NCI-H524 treated with DMSO at 0.1 percent for 48 hours (cell line): ENCODE data around the gene BMI1.

Experiments
- DNase-seq: peaks from one replicate; lab custom pipeline; 2025; lab: John Stamatoyannopoulos, UW

Gene BMI1

DNA sequence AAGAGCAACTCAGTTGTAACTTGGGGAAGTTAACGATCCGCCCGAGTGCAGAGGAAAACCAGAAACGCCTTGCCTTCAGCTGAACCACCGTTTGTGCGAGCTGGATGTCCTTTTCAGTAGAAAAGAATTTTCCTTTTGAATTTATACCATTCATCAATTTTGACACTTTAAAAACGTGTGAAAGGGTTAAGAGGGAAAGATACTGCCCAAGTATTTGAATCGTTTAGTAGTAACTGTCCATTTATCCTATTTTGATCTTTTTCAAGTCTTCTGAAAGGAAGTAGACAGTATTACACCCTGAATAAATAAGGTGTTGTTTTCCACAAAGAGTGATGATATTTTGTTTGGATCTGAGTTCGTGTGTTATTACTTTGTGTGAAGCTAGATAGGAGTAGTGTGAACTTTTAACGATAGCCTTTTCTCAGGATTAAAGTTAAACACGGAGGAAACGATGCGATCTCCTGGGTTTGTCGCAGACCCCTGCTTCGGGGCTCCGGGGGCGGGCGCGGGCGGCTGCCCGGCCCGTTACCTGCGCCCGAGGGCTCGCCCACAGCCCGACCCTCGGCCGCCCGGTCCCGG, 830 bp upstream of the BMI1 start:
- DNase-seq = no peak

DNA sequence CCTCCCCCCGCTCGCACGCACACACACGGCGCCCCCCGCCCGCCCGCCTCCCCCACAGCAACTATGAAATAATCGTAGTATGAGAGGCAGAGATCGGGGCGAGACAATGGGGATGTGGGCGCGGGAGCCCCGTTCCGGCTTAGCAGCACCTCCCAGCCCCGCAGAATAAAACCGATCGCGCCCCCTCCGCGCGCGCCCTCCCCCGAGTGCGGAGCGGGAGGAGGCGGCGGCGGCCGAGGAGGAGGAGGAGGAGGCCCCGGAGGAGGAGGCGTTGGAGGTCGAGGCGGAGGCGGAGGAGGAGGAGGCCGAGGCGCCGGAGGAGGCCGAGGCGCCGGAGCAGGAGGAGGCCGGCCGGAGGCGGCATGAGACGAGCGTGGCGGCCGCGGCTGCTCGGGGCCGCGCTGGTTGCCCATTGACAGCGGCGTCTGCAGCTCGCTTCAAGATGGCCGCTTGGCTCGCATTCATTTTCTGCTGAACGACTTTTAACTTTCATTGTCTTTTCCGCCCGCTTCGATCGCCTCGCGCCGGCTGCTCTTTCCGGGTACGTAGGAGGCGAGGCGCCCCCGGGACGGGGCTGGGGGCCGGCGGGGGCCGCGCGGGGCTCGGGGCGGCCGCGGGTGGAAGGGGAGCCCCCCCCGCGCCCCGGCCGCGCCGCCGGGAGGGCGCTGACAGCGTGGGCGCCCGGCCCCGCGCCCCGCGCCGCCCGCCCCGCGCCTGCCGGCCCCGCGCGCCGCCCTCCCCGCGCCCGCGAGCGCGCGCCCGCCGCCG, 441 bp downstream of the BMI1 start:
- no peak for DNase-seq

DNA sequence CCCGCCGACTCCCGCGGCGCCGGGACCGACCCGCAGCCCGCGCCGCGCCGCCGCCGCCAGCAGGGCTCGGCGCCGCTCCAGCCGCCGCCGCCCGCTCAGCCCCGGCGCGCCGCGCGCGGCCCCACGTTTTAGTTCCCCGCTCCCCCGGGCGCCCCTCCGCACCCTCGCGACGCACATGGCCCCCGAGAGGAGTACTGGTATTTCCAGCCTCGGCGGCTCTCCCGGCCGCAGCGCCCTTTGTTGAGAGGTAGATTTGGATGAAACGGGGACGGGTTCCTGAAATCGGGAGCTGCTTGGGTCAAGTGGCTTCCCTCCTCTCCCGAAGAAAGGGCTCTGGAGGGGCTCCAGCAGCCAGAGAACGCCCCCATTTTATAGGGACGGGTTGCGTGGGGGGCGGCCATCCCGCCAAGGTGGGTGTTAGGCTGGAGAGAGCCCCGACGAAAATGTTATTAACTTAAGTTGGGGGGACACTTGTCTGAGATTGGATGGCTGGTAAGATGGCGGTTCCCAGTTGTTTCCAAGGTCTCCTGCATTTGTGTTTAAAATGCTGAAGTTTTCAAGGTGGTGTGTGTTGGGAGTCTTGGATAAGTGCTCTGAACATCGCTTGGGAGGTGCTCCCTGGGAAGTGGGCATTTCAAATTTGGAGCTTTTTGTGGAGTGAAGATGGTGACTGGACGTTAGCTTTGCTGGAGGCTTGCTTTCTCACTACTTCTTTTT, 1.2 kb downstream of the BMI1 start:
- DNase-seq = no peak

DNA sequence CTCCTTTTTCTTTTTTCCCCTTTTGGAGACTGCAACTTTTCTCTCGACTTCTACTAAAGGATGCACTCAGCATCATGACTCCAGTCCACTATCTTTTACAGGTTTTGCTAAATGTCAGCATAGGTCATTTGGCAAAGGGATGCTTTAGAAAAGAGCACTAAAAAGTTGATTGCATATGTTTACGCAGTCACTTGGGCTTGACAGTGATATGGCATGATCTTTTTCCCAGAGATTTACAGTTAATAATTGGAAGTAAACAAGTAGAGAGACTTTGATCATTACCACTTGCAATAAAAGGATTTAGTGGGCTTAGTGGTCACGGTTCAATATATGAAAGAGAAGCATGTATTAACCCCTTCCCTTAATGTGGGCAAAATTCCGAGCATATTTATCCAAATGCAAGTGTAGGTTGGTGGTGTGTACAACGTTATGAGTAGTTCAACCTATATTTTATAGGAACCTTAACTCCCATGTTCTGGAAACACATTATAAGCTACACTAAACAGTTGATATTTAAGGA, 1.8 kb downstream of the BMI1 start:
- DNase-seq = no peak

DNA sequence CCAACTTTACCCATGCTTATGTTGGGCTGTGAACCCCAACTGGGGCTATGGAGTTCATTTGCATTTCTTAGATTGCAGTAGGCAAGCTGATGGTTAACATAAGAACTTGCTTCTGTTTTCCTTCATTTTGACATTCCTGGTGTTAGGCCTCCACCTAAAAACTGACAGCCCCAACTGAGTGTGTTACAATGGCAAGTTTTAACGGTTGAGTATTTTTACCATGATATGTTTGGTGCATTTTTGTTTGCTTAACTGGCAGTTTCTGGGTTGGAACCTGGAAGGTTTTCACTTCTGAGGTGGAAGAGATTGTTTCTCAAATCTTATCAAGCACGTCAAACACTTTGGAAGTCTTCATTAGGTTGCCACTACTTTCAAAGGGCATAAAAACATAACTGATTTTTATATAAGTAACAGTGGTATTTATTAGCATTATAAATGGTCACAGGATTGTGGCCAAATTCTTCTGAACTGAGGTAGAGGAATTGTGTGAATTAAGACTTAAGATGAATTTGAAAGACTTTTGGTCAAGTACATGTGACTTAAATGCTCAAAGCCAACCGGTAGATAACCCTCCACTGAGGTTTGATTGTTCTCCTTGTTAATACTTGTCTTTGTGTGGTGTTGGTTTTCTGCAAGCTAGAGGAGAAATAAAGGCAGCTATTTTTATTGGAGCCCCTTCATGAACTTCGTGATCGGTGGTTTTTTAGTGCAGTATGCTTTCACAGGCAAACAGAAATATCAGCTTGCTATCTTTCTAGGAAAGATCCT, 2.8 kb downstream of the BMI1 start:
- DNase-seq = no peak

DNA sequence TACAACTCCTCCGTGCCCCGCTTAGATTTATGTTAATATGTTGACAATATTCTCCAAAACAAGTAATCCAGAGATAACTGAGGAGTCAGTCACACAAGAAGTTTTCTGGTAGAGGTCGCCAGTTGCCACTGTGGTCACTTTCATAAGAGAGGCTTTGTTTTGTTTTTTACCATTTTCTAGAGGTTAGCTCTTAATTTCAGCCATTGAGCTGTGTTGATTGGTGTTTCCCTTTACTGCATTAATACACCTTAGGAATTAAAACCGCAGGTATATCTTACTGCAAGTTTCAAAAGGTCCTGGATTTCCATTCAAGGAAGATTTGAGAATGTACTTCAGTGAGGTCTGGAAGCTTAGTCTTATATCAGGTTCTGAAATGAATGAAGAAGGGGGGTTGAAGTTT, 3.5 kb downstream of the BMI1 start:
- DNase-seq = no peak

DNA sequence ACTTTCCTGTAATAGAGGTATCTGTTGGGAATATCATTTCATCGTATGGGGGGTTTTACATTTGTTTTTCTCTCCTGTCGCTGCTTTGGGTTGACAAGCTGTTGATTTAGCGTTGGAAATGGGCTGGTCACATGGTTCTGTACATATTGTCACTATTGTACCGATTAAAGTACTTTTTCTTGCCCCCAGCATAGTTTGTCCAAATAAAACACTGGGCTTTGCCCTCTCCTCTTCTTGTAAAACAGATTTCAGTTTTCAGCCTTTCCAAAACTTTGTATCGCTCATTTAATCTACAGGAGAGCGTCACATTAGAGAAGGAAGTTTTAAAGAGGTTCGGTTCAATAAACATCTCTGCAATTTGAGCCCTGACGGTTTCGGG, 4.0 kb downstream of the BMI1 start:
- DNase-seq = no peak

DNA sequence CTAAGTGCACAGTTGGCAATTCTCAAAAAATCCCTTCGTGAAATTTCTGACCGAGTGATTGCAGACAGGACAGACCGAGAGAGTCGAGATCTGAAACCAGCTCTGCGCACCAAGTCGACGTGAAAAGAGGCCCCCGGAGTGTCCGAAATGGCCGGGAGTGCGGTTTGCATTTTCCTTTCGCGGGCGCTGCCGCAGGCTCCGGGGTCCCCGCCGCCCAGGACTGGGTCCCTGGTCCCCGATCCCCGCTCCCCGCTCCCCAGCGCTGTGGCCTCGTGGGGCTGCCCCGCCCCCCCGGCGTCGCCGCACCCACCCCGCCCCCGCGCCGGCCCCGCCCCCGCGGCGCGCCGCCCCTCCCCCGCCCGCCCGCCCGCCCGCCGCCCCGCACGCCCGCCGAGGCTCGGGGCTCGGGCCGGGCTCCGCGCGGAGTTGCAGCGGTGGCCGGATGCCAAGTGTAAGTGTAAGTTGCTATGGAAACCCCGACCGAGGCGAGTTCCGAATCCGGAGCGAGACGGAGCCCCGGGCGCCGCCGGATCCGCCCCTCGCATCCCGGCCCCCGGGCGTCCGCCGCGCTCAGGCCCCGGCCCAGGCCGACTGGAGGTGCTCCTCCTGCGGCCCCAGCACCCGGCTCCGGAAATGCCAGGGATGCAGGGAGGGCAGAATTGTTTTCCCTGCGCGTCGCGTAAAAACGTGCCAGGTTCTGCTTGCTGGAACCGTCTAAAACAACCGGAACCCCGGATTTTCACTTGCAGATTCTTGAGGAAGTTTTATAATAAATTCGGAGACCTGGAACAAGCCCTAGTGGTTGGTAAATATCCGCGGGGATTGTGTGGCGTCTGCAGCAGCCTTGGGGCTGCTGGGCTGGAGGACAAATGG, 4.6 kb downstream of the BMI1 start:
- DNase-seq = no peak

DNA sequence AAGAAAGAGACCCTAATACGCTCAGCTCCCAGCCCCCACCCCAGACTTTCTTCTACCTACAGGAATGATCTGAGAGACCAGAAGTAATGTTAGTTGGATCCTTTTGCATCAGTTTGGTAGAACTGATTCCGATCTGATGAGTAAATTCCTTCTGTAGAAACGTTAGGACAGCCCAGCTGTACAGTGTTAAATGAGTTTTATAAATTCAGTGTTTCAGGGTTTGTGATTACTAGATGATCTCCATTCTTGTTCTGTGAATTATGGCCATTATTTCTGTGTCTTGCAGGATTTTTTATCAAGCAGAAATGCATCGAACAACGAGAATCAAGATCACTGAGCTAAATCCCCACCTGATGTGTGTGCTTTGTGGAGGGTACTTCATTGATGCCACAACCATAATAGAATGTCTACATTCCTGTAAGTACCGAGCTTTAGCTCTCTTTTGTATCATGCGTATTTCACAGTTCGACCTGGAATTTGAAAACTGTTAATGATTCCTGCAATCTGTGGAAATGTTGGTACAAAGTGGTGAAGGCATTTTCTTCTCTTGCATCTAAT, 5.3 kb downstream of the BMI1 start:
- no peak for DNase-seq

DNA sequence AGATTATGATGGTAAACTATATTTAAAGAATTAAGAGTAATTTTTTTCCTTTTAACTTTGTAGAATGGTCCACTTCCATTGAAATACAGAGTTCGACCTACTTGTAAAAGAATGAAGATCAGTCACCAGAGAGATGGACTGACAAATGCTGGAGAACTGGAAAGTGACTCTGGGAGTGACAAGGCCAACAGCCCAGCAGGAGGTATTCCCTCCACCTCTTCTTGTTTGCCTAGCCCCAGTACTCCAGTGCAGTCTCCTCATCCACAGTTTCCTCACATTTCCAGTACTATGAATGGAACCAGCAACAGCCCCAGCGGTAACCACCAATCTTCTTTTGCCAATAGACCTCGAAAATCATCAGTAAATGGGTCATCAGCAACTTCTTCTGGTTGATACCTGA, 8.3 kb downstream of the BMI1 start:
- no peak for DNase-seq

DNA sequence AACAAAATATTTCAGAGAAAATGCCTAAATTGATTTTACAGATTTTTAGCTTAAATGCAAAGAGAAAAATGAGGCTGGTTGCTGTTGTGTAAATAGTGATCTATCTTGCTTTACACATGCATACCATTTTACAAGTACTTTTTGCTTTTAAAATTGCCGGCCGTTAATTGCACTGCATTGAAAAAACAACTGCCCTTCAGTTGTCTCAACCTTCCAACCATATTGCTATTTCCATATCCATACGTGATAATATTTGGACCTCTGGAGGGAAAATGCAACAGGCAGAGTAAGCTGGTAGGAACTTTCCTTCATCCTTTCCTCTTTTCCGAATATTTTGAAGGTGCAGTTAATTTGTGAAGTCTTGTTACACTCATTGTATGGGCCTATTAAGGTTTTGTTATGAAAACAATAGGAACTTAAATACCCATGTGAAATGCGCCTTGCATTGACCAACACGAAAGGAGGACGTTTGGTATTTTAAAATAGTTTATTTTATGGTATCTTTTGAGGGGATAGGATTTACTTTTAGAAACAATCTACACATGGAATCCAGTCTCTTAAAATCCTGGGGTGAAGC, 11.3 kb downstream of the BMI1 start:
- DNase-seq = no peak

DNA sequence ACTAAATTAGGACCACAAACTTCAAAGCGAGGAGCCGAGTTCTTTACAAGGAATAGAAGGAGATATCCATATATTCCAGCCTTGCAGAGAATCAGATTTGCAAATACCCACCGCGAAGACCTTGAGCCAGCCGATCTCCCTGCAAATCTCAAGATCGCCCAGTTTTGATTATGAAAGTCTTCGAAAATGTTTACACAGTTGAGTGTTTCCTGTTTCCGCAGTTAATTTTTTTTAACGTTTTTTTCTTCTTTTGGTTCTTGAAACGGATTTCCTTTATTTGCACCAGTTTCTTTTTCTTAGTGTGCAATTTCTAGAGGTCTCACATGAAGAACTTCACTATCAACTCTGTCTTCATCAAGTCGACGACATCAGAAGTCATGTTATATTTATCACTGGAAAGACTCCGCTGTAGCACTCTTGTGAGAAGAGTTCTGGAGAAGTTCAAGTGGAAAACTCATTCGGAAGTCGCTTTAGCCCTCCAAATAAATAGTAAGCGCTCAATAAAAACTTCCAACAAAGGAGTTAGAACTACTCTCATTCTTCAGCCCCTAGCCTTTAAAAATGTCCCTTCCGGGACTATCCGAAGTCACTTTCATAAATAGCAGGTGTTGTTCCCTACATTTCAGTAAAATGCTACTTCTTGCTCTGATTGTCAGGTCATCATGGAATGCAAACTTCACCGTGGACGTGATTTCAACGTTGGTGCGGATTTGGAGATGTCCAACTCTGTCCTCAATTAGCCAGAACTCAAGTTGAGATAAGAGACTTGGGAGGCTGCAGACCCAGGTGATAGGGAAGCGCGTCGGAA, 12.5 kb downstream of the BMI1 start:
- DNase-seq = no peak

DNA sequence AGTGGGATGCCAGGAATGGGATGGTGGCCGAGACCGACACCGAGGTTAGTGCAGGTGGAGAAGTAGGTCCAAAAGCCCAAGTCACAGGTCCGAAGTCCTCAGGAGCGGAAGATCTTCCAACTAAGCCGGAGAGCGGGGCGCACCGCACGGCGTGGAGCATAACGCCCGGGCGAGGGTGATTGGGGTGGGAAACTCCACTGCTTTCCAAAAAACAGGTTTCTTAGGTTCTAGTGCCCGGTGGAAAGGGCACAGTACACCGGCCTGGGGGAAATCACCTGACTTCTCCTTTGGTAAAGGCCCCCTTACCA, 13.0 kb downstream of the BMI1 start:
- DNase-seq = no peak

DNA sequence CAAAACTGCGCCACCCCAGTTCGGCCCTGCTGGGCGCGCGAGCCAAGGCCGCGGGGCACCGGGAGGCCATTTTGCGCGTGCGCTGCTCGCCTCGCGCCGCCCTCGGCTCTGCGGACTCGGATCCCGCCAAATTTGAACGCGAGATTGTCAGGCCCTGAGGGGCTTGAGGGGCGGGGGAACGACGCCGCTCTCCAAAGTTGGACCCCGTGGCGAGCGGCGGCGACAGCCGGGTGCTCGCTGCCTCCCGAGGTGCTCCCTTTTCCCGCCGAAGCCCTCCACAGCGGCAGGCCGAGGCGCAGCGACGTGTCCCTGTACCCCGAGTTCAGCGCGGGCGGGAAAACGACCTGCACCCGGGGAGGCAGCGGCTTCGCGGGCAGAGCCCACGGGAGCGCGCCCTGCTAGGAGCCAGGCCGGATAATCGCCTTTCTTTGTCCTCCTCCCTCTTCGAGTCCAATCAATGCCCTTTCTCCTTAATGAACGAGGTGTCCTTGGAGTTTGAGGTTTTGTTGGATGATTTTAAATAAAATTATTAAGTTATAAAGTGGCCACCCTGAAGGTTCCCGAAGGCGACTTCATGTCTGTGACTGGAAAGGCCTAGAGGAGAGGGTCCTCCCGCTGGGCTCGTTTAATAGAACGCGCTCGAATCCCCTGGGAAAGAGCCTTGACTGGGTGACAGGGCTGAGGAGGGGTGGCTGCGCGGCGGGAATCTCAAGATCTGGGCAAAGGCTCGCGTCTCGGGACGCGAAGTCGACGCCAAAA, 13.7 kb downstream of the BMI1 start:
- no peak for DNase-seq

DNA sequence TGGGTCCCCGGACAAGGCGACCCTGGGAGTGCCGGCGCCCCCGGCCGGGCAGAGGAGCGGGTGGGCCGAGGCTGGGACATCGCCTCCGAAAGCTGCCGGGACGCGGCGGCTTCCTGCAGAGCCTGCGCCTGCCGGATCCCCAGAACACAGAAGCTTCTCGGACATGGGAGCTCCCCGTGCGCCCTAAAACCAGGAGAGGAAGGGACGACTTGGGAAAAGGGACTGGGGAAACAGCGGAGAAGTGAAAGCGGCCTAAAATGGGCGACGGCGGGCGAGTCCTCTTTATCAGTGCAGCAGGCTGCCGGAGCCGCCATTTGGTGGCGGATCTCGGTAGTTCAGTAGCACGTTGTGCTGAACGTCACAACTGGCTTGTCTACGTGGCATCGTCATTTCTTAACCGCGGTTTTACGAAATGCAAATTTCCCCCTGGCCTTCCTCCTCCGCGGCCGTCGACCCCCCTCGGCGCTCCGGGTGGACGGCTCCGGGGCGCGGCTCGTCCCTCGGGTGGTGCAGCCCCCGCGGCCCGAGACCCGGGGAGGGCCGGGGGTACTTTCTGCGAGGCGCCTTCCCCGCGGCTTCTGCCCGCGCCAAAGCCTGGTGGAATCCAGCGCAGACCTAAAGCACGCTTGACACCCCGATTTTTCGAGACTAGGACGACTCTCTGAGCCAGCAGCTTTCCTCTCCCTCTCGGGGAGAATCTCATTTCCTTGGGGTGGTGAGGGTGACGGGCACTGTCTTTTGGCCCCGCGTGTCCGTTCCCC, 14.5 kb downstream of the BMI1 start:
- no peak for DNase-seq

DNA sequence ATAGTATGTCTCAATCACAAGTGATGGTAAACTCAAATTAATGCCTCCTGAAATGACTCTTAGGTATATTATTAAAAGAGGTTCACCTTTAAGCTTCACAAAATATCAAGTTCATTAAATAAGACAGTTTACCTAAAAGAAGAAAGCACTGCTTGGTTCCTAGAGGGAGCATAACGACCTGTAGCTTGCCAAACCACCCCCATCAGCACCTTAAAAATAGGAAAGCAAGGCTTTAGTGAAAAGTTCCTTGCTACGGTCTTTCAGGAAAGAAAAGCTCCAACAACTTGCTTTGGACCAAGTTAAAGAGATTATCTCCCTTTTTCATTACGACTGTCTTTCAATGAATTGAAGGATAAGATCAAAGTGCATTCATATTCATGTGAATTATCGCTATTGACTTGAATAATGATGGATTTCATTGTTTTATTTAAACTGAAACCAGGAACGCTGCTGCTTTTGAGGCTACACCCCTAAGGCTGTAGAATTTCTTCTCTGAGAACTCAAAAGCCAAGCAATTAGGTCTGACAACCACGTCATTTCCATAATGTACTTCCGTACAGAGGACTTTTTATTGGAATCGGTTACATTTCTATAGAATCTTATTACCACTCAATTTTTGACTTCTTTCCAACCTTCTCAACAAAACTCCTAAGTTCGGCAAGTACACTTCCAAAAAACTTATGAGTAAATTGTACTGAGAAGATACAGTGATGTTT, 17.4 kb downstream of the BMI1 start:
- DNase-seq = no peak

DNA sequence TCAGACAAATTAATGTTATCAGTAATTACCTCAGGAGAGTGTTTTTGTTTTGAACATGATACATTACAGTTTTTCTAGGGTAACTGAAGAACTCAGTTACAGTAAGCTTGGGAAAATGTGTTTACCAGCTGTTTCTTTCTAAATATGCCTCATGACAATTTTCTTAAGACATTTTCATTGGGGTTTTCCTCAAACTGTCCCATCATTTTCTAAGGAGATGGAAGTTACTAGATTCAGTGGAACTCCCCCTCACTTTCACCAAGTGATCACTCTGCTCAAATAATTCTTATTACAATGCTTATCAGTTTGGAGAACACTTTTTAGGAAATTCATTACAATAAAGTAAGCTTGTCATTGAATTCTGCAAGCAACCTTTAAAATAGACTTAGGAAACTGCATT, 18.0 kb downstream of the BMI1 start:
- DNase-seq = no peak

DNA sequence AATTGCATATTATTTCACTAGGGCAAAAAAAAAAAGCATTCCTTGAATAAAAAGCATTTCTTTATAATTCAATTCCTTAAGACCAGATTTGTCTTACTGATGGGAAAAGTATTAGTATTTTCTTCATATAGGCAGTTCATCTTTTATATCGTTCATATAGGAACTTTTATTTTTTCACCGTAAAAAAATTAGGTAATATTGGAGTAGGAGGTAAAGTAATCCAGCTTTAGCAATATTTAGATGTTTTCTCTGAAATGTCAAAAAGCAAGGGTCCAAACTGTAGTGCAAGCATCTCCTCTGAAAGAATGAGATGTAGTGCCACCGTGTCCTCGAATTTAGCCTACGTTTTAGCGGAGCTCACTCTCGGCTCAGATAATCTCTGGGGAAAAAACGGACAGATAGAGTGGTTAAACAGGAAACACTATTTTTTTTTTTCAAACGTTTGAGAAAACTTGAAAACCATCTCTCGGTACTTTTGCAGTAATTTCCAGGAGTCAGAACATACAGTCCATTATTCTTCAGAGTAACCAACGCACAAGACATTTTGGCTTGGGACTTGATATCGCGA, 18.9 kb downstream of the BMI1 start:
- DNase-seq = no peak
